ENCODE results near the gene PLEKHA8.

GRCh38 chr7:30166155-30166840, 138.1 kb downstream of the PLEKHA8 start:
- TF ChIP-seq CTCF (IDR thresholded peaks at IDR 0.05) (no peak), POLR2A (IDR thresholded peaks at IDR 0.05) (no peak)

All from adrenal gland (tissue), 5 donors.